GM21786 (cell line): ENCODE results near the gene SNAI3.
A peak's percentile ranks its signal among the peaks of the same experiment; 100 is the strongest.

Source experiments
- ATAC-seq: cut with Tn5 transposase; IDR thresholded peaks from one replicate; pipeline ENCODE4 v1.9.1; 2021; ENCODE audit not compliant: unreplicated experiment

Gene SNAI3

GRCh38 chr16:88651989-88652761 is 34.1 kb downstream of the SNAI3 start:
- ATAC-seq: no peak

- ATAC-seq: peak; percentile 75
These were observed 34.9 kb downstream of the SNAI3 start for GRCh38 chr16:88651276-88651988.

- peak; percentile 73 for ATAC-seq
These were observed 35.5 kb downstream of the SNAI3 start, which contains the start of gene CYBA for GRCh38 chr16:88650749-88651275. TSS of gene CYBA (minus strand) at chr16:88651053. CDS start at chr16:88651013, 40 bp downstream.

- peak; percentile 12 for ATAC-seq
These were observed 36.2 kb downstream of the SNAI3 start for GRCh38 chr16:88649924-88650748.

GRCh38 chr16:88649195-88649923 is 36.9 kb downstream of the SNAI3 start:
- no peak for ATAC-seq

GRCh38 chr16:88647178-88648070 is 38.9 kb downstream of the SNAI3 start:
- ATAC-seq: no peak

GRCh38 chr16:88646345-88647034 is 39.8 kb downstream of the SNAI3 start:
- ATAC-seq: no peak

GRCh38 chr16:88645941-88646340 is 40.4 kb downstream of the SNAI3 start:
- no peak for ATAC-seq

GRCh38 chr16:88645455-88645854 is 40.9 kb downstream of the SNAI3 start:
- no peak for ATAC-seq

GRCh38 chr16:88643644-88643932 is 42.7 kb downstream of the SNAI3 start:
- ATAC-seq: no peak

- no peak for ATAC-seq
These were observed 43.2 kb downstream of the SNAI3 start for GRCh38 chr16:88642881-88643643.

- no peak for ATAC-seq
These were observed 45.6 kb downstream of the SNAI3 start for GRCh38 chr16:88640498-88641247.

GRCh38 chr16:88640039-88640495 is 46.2 kb downstream of the SNAI3 start:
- ATAC-seq: no peak

GRCh38 chr16:88639231-88640038 is 46.9 kb downstream of the SNAI3 start:
- no peak for ATAC-seq

GRCh38 chr16:88638323-88639230 is 47.7 kb downstream of the SNAI3 start, which contains the start of gene IL17C:
TSS of gene IL17C (plus strand) at chr16:88638572. CDS start at chr16:88638642, 70 bp downstream.
- ATAC-seq: no peak
